ENCODE data around the gene BFSP1. TPM values are rescaled to one million over a fixed set of nuclear protein-coding genes. Genes with fewer than 3 reads are reported as not detected.

BFSP1 gene
- total RNA-seq, 4 donors from 2014 or later: 0.18 to 0.46 TPM; not detected in 2

DNA sequence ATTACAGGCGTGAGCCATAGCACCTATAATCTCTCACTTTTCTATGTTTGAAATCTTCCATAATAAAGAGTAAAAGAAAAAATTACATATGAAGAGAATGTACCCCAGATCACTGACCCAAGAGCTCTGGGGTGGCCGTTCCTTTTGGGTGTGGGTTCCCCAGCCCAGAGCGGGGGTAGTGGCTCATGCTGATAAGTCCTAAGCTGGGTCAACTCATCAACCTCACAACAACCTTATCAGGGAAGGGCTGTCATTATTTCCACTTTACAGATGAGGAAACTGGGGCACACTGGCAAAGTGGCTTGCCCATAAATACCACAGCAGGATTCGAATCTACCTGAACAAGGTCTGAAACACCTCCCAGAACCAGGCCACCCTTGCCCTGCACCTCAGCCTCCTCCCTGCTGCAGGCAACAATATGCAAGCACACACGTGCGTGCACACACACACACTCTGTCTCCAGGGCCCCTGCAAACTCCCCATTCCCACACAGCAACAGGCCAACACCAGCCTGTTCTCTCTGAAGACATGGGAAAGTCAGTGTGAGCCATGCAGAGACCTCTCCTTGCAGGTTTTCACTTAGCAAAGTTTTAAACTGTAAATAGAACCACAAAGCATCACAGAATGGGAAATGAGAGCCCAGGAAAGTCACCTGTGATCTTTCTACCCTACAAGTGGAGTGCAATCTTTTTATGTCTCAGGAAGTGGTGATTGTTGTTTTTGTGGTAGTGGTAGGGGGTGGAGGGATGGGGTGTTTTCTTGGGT is 27.7 kb downstream of the BFSP1 start:
- Histone ChIP-seq H3K9me3 (no peaks in the 10 kb centered on the region), H3K4me3 (no peak overlapping the region), H3K36me3 (no peaks in the 10 kb centered on the region), H3K27me3 (no peaks in the 10 kb centered on the region), H3K27ac (no peak overlapping the region), H3K4me1 (peaks cover 8 to 11% of the 10 kb centered on the region in 2 donors)
- in situ Hi-C loops (cut with MboI; ENCODE audit: low sequenced_read_pairs in 4 of 4): loop anchor here in 3 of 4 donors (10.0 to 25.0 kb wide), 3 partner anchors 401 to 759 kb away; no protein-coding TSS in a partner anchor
- ATAC-seq (no peak), DNase-seq (no peak)
- intact Hi-C loops (cut with DNase I; ENCODE audit: low total_unique reads): loop anchor here (1.0 to 5.0 kb wide), 5 partner anchors 67 to 773 kb away; partner anchors contain the start of gene DSTN
- TF ChIP-seq, protein P1, sequence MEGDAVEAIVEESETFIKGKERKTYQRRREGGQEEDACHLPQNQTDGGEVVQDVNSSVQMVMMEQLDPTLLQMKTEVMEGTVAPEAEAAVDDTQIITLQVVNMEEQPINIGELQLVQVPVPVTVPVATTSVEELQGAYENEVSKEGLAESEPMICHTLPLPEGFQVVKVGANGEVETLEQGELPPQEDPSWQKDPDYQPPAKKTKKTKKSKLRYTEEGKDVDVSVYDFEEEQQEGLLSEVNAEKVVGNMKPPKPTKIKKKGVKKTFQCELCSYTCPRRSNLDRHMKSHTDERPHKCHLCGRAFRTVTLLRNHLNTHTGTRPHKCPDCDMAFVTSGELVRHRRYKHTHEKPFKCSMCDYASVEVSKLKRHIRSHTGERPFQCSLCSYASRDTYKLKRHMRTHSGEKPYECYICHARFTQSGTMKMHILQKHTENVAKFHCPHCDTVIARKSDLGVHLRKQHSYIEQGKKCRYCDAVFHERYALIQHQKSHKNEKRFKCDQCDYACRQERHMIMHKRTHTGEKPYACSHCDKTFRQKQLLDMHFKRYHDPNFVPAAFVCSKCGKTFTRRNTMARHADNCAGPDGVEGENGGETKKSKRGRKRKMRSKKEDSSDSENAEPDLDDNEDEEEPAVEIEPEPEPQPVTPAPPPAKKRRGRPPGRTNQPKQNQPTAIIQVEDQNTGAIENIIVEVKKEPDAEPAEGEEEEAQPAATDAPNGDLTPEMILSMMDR (IDR thresholded peaks at IDR 0.05 in 4 of 5, conservative IDR thresholded peaks at IDR 0.05 in 1 of 5): no peak
- no peak for TF ChIP-seq POLR2A (IDR thresholded peaks at IDR 0.05)

DNA sequence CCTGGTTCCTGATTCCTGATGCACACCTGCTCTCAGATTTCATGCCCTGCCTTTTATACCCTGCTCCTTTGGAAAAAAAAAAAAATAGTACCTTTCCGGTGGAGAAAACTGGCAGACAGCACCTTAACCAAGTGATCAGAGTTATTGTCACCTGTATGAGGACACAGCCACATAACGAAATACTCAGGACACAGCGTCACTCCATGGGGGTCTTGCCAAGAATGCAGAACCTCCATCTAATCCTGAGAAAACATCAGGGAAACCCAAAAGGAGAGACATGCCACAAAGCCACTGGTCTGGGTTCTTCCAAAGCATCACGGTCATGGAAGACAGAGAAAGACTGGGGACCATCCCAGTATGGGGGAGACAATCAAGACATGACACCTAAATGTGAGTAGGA is 29.1 kb downstream of the BFSP1 start:
- intact Hi-C loops (cut with DNase I; ENCODE audit: low total_unique reads) (loop anchor here (5.0 kb wide), 1 partner anchor 495 kb away; no protein-coding TSS in a partner anchor), in situ Hi-C loops (cut with MboI; ENCODE audit: low sequenced_read_pairs in 4 of 4) (loop anchor here in 3 of 4 donors (10.0 to 25.0 kb wide), 3 partner anchors 403 to 760 kb away; no protein-coding TSS in a partner anchor)
- Histone ChIP-seq H3K4me3 (no peak overlapping the region), H3K27ac (no peak overlapping the region), H3K9me3 (no peaks in the 10 kb centered on the region), H3K36me3 (no peaks in the 10 kb centered on the region), H3K4me1 (peaks cover 8 to 11% of the 10 kb centered on the region in 2 donors), H3K27me3 (no peaks in the 10 kb centered on the region)
- no peak for TF ChIP-seq POLR2A (IDR thresholded peaks at IDR 0.05)
- TF ChIP-seq, protein P1 (IDR thresholded peaks at IDR 0.05 in 4 of 5, conservative IDR thresholded peaks at IDR 0.05 in 1 of 5): no peak
- ATAC-seq (no peak), DNase-seq (no peak)

DNA sequence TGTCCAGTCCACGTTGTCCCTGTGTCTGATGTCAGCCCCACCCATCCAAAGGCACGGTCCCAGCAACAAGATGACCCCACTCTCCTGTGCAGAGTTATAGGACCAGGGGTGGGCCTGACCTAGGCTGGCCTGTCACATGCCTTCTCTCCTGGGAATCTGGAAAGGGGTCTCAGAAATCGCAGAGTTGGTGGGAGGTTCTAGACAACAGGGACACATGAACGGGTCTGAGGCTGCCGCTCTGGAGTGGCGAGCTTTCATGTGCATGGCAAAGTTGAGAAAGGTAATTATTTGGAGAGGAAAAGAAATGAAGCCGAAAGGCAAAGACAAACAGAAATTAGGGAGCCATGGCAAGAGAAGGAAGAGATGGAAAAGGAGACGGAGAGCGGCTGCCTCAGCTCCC is 29.5 kb downstream of the BFSP1 start:
- in situ Hi-C loops (cut with MboI; ENCODE audit: low sequenced_read_pairs in 4 of 4) (loop anchor here in 3 of 4 donors (10.0 to 25.0 kb wide), 3 partner anchors 403 to 761 kb away; no protein-coding TSS in a partner anchor), intact Hi-C loops (cut with DNase I; ENCODE audit: low total_unique reads) (loop anchor here (5.0 kb wide), 1 partner anchor 496 kb away; no protein-coding TSS in a partner anchor)
- Histone ChIP-seq H3K4me1 (peaks cover 8 to 11% of the 10 kb centered on the region in 2 donors), H3K36me3 (no peaks in the 10 kb centered on the region), H3K27ac (no peak overlapping the region), H3K27me3 (no peaks in the 10 kb centered on the region), H3K9me3 (no peaks in the 10 kb centered on the region), H3K4me3 (no peak overlapping the region)
- ATAC-seq (no peak), DNase-seq (no peak)
- TF ChIP-seq POLR2A (IDR thresholded peaks at IDR 0.05): no peak
- TF ChIP-seq, protein P1 (IDR thresholded peaks at IDR 0.05 in 4 of 5, conservative IDR thresholded peaks at IDR 0.05 in 1 of 5): no peak

DNA sequence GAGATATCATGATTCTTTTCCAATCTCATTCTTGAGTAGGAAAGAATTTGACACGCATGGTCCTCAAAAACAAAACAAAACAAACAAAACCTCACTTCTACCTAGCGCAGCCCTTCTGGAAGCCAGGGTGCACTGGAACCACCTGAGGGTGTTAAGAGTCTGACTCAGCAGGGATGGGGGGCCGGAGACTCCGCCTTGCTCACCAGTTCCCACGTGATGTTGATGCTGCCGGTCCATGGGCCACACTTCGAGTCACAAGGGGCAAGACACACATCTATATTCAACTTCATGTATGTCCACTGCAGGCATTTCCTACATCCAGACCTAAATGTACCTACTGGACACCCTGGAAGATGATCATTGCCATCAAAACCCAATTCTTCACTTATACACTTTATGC is 30.4 kb downstream of the BFSP1 start:
- Histone ChIP-seq H3K9me3 (no peaks in the 10 kb centered on the region), H3K36me3 (no peaks in the 10 kb centered on the region), H3K4me1 (peaks cover 8 to 11% of the 10 kb centered on the region in 2 donors), H3K27ac (no peak overlapping the region), H3K27me3 (no peaks in the 10 kb centered on the region), H3K4me3 (no peak overlapping the region)
- intact Hi-C loops (cut with DNase I; ENCODE audit: low total_unique reads) (loop anchor here (5.0 kb wide), 1 partner anchor 496 kb away; no protein-coding TSS in a partner anchor), in situ Hi-C loops (cut with MboI; ENCODE audit: low sequenced_read_pairs in 4 of 4) (loop anchor here in 3 of 4 donors (10.0 to 25.0 kb wide), 3 partner anchors 404 to 761 kb away; no protein-coding TSS in a partner anchor)
- DNase-seq (no peak), ATAC-seq (no peak)
- no peak for TF ChIP-seq POLR2A (IDR thresholded peaks at IDR 0.05)
- TF ChIP-seq, protein P1 (IDR thresholded peaks at IDR 0.05 in 4 of 5, conservative IDR thresholded peaks at IDR 0.05 in 1 of 5): no peak
